Upper lobe of left lung (tissue), 4 donors: Measurements from ENCODE around the gene WDR81.

ENCODE experiments used
- CTCF ChIP-seq, 6 experiments: fragments of 450-650 bp in 4 of 6; fragments of 200-600 bp in 2 of 6; sonication (generic) in 2 of 6; IDR thresholded peaks; one replicate each; pipeline ENCODE4 v1.5.1; 2016 to 2019; ENCODE audit warnings: antibody characterized with exemption in 6 of 6
- POLR2A ChIP-seq, 4 donors: fragments of 450-650 bp; IDR thresholded peaks; one replicate each; pipeline ENCODE4 v1.5.1; 2016 to 2017; ENCODE audit warnings: antibody characterized with exemption in 4 of 4, mild to moderate bottlenecking in 2 of 4

GRCh38 chr17:1766382-1767135 is 42.1 kb downstream of the WDR81 start:
- TF ChIP-seq POLR2A (IDR thresholded peaks at IDR 0.05) (no peak), CTCF (IDR thresholded peaks at IDR 0.05) (no peak)
